Glutamatergic neuron (in vitro differentiated cells): ENCODE data around the gene GOLGA6L10. TPM values are rescaled to one million over a fixed set of nuclear protein-coding genes. Genes with fewer than 3 reads are reported as not detected.

Experiments used
- DNase-seq: peaks from one replicate; pipeline ENCODE4 v3.0.0; 2022
- H3K27ac Mint-ChIP-seq: one replicate; pipeline ENCODE4 v1.8.0; 2020; ENCODE audit warnings: mild to moderate bottlenecking, mixed read lengths, inconsistent platforms; ENCODE audit not compliant: unreplicated experiment
- H3K27me3 Mint-ChIP-seq: one replicate; pipeline ENCODE4 v1.8.0; 2020; ENCODE audit warnings: mild to moderate bottlenecking, moderate library complexity, mixed read lengths, inconsistent platforms; ENCODE audit not compliant: unreplicated experiment
- H3K36me3 Mint-ChIP-seq: one replicate; pipeline ENCODE4 v1.8.0; 2020; ENCODE audit warnings: mild to moderate bottlenecking, mixed read lengths, inconsistent platforms; ENCODE audit not compliant: unreplicated experiment
- H3K4me1 Mint-ChIP-seq: one replicate; pipeline ENCODE4 v1.8.0; 2020; ENCODE audit warnings: mild to moderate bottlenecking, low read depth, mixed read lengths, inconsistent platforms; ENCODE audit not compliant: unreplicated experiment
- H3K4me3 Mint-ChIP-seq: one replicate; pipeline ENCODE4 v1.8.0; 2020; ENCODE audit warnings: mild to moderate bottlenecking, mixed read lengths, inconsistent platforms; ENCODE audit not compliant: unreplicated experiment
- H3K9me3 Mint-ChIP-seq: one replicate; pipeline ENCODE4 v1.8.0; 2020; ENCODE audit warnings: mild to moderate bottlenecking, moderate library complexity, mixed read lengths, inconsistent platforms; ENCODE audit not compliant: unreplicated experiment
- total RNA-seq: library from RNA; stranded (reverse); fragmentation: NEBNext Ultra II Directional; extraction: Animal tissue kit (Norgen Biotek cat#: 25700); gene quantifications from one replicate; pipeline ENCODE4 v1.2.1, GENCODE V29; 2021; ENCODE audit not compliant: unreplicated experiment
- TF ChIP-seq, protein P1 (sequence below): fragments of 200-600 bp; sonication (generic); IDR thresholded peaks from one replicate; pipeline ENCODE4 v1.5.0; 2021; ENCODE audit not compliant: partially characterized antibody, unreplicated experiment

GOLGA6L10 gene
- total RNA-seq, 1 donor from 2014 or later = 0.96 TPM

DNA sequence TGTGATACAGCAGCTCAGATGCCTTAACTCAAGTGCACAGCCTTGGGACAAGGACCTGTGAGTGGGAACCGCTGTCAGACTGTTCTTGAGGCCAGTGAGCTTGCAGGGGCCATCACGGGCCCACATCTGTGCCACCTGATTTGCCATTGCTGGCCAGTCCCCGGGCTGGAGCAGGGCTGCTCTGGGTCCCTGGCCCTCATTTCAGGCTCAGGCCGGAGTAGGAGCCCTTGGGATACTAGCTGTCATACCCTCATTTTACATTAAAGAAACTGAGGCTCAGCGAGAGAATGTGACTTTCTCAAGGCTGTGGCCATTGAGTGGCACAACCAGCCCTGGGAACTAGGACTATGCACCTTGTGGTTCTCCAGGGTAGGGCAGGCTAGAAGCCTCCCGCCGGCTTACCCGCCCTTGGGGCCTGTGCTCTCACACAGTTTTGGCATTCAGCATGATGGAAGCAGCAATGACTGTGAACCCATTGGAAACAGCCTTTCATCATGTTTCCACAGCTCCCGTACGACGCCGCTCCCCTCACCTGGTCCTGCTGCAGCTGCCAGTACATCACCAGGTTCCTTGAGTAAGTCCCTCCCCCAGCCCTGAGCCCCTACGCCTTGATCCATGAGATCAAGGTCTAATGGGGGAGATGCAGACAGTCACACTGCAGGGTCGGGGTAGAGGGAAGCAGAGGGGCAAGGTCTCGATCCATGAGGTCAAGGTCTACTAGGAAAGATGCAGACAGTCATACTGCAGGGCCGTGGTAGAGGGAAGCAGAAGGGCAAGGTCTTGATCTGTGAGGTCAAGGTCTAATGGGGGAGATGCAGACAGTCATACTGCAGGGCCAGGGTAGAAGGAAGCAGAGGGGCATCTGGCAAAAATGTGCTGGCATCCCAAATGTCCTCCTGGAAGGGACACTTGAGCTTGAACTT is 42.2 kb downstream of the GOLGA6L10 start:
- no peak overlapping the region for H3K4me3 Mint-ChIP-seq
- TF ChIP-seq, protein P1, sequence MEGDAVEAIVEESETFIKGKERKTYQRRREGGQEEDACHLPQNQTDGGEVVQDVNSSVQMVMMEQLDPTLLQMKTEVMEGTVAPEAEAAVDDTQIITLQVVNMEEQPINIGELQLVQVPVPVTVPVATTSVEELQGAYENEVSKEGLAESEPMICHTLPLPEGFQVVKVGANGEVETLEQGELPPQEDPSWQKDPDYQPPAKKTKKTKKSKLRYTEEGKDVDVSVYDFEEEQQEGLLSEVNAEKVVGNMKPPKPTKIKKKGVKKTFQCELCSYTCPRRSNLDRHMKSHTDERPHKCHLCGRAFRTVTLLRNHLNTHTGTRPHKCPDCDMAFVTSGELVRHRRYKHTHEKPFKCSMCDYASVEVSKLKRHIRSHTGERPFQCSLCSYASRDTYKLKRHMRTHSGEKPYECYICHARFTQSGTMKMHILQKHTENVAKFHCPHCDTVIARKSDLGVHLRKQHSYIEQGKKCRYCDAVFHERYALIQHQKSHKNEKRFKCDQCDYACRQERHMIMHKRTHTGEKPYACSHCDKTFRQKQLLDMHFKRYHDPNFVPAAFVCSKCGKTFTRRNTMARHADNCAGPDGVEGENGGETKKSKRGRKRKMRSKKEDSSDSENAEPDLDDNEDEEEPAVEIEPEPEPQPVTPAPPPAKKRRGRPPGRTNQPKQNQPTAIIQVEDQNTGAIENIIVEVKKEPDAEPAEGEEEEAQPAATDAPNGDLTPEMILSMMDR = peak; percentile 16
- no peak for DNase-seq
- peaks cover 3% of the 10 kb centered on the region for H3K9me3 Mint-ChIP-seq
- H3K36me3 Mint-ChIP-seq = no peaks in the 10 kb centered on the region
- peaks cover 8% of the 10 kb centered on the region for H3K4me1 Mint-ChIP-seq
- peaks cover 6% of the 10 kb centered on the region for H3K27me3 Mint-ChIP-seq
- H3K27ac Mint-ChIP-seq = no peak overlapping the region

DNA sequence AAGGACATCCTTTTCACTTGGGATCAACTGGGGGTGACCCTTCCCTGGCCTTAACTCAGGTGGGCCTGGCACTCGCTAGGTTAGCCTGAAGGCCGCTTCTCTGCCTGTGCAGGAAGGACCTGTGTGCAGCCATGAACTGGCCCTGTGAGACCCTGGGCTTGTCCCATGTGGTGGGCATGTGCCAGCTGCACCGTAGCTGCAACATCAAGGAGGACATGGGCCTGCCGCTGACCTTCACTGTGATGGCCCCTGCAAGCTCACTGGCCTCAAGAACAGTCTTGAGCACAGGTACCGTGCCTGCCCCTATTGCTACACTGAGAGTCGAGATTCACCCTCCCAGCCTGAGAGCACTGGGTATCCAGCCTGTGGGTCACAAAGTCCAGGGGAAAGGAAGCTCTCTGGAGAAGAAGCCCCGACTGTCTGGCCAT is 43.6 kb downstream of the GOLGA6L10 start:
- DNase-seq = no peak
- Mint-ChIP-seq H3K9me3 (peaks cover 4% of the 10 kb centered on the region), H3K27ac (no peak overlapping the region), H3K27me3 (peaks cover 6% of the 10 kb centered on the region), H3K36me3 (no peaks in the 10 kb centered on the region), H3K4me3 (no peak overlapping the region), H3K4me1 (peaks cover 17% of the 10 kb centered on the region)
- TF ChIP-seq, protein P1 = no peak

DNA sequence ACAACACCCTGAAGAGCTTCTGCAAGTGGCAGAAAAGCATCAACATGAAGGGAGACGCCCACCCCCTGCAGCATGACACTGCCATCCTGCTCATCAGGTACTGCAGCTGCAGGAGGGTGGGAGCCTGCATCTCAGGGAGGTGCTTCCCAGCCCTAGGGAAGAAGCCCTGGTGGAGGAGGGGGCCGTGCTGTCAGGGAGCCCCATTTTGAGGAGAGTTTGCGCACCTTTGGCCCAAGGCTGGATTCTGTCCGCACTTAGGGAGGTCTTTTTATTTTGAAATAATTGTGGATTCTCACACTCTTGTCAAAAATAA is 44.5 kb downstream of the GOLGA6L10 start:
- no peak overlapping the region for H3K27ac Mint-ChIP-seq
- no peaks in the 10 kb centered on the region for H3K36me3 Mint-ChIP-seq
- TF ChIP-seq, protein P1 = no peak
- no peak overlapping the region for H3K4me3 Mint-ChIP-seq
- H3K27me3 Mint-ChIP-seq = peaks cover 6% of the 10 kb centered on the region
- H3K9me3 Mint-ChIP-seq = peaks cover 5% of the 10 kb centered on the region
- H3K4me1 Mint-ChIP-seq = peaks cover 22% of the 10 kb centered on the region
- no peak for DNase-seq

DNA sequence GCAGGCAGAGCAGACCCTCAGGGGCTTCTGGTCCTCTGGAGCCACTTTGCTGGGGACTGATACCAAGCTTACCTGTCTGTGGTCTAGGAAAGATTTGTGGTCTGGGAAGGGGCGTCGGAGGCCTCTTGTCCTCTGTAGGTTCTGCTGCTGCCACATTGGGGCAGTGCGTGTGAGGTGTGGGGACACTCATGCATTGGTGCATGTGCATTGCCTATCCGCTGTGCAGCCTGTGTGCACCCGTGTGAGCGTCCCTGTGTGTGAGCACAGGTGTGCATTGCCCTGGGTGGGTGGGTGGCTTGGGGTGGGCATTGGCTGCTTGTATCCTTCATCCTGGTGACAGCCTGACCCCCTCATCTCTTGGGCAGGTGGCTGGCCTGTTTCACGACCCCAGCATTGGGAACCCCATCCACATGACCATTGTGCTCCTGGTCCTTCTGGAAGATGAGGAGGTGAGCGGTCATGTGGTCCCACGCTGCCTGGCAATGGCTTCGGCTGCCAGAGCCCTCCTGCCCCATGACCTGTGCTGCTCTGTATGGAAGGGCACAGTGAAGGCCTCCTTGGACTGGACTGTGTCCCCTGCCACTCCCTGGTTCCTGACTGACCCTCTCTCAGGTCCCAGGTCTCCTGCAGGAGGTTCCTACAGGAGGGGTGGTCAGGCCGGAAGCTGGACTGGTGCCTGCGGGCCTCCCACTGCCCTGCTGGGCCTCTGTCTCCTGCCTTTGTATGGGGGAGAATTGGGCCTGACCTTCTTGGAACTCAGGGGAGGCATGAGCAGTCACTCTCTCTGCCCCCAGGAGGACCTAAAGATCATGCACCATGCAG is 45.1 kb downstream of the GOLGA6L10 start:
- Mint-ChIP-seq H3K4me3 (no peak overlapping the region), H3K4me1 (peaks cover 22% of the 10 kb centered on the region), H3K36me3 (no peaks in the 10 kb centered on the region), H3K27me3 (peaks cover 6% of the 10 kb centered on the region), H3K9me3 (peaks cover 5% of the 10 kb centered on the region), H3K27ac (no peak overlapping the region)
- DNase-seq = no peak
- TF ChIP-seq, protein P1 = no peak
